Vagina (tissue), 2 donors: ENCODE results near the gene NRP2. TPM values are rescaled to one million over a fixed set of nuclear protein-coding genes. Genes with fewer than 3 reads are reported as not detected.
A peak's percentile ranks its signal among the peaks of the same experiment; 100 is the strongest.

Experiments used
- DNase-seq, 2 donors: peaks; one replicate each; pipeline ENCODE4 v3.0.0-alpha.2; 2017; ENCODE audit errors: extremely low spot score in 2 of 2
- H3K27ac ChIP-seq: fragments of 200-600 bp; sonication (generic); one replicate; pipeline ENCODE4 v1.5.1; 2019
- H3K27me3 ChIP-seq: fragments of 200-600 bp; sonication (generic); one replicate; pipeline ENCODE4 v1.5.1; 2019
- H3K36me3 ChIP-seq, 2 donors: fragments of 200-600 bp; sonication (generic); one replicate each; pipeline ENCODE4 v1.5.1; 2017 to 2019
- H3K4me1 ChIP-seq: fragments of 200-600 bp; sonication (generic); one replicate; pipeline ENCODE4 v1.5.1; 2019
- H3K4me3 ChIP-seq, 2 donors: fragments of 200-600 bp; sonication (generic); 1 replicate in 1 of 2; 2 replicates in 1 of 2; pipeline ENCODE4 v1.5.1; 2016 to 2019
- H3K9me3 ChIP-seq: fragments of 200-600 bp; sonication (generic); one replicate; pipeline ENCODE4 v1.5.1; 2019
- CTCF ChIP-seq, 3 experiments: fragments of 450-650 bp in 2 of 3; fragments of 200-600 bp in 1 of 3; sonication (generic) in 1 of 3; IDR thresholded peaks; one replicate each; pipeline ENCODE4 v1.5.1; 2017 to 2019; ENCODE audit warnings: antibody characterized with exemption in 3 of 3, mild to moderate bottlenecking in 2 of 3, moderate library complexity in 2 of 3
- POLR2A ChIP-seq, 2 donors: fragments of 450-650 bp; IDR thresholded peaks; one replicate each; pipeline ENCODE4 v1.6.1; 2017; ENCODE audit warnings: antibody characterized with exemption in 2 of 2, mild to moderate bottlenecking in 2 of 2, moderate library complexity in 2 of 2
- POLR2AphosphoS5 ChIP-seq, 2 donors: sonication (generic); formaldehyde crosslinking; IDR thresholded peaks; one replicate each; pipeline ENCODE4 v1.9.0; 2017; ENCODE audit warnings: antibody characterized with exemption in 2 of 2, mild to moderate bottlenecking in 2 of 2, low read depth in 1 of 2; ENCODE audit not compliant: insufficient read depth in 1 of 2
- intact Hi-C: fragments of 100-400 bp; cut with DNase I; formaldehyde crosslinking; loops from one replicate; pipeline ENCODE4 v1.15.1; 2023
- total RNA-seq: library from RNA; depleted of rRNA; stranded (reverse); fragments of >200 nt; gene quantifications from one replicate; pipeline ENCODE4 v1.2.3, GENCODE V29; 2016

NRP2 gene
- total RNA-seq, 1 donor from 2014 or later = 65.6 TPM

GRCh38 chr2:205688417-205689200, 6.3 kb downstream of the NRP2 start:
- intact Hi-C loops = loop anchor here (10.0 kb wide), 1 partner anchor 1364 kb away; no protein-coding TSS in a partner anchor
- peak in 1 of 2 donors; percentile 58 for DNase-seq
- TF ChIP-seq POLR2AphosphoS5 (IDR thresholded peaks at IDR 0.05; ENCODE audit: insufficient read depth in 1 of 2, low read depth in 1 of 2) (no peak), POLR2A (IDR thresholded peaks at IDR 0.05) (no peak), CTCF (IDR thresholded peaks at IDR 0.05) (no peak)
- Histone ChIP-seq H3K27me3 (no peaks in the 10 kb centered on the region), H3K36me3 (no peaks in the 10 kb centered on the region), H3K27ac (peak overlapping the region; percentile 25), H3K4me3 (no peak overlapping the region), H3K9me3 (no peaks in the 10 kb centered on the region), H3K4me1 (peaks cover 54% of the 10 kb centered on the region)

- no peak for TF ChIP-seq CTCF (IDR thresholded peaks at IDR 0.05)
- TF ChIP-seq POLR2A (IDR thresholded peaks at IDR 0.05) = no peak
- TF ChIP-seq POLR2AphosphoS5 (IDR thresholded peaks at IDR 0.05; ENCODE audit: insufficient read depth in 1 of 2, low read depth in 1 of 2) = no peak
- DNase-seq = no peak
- H3K4me3 ChIP-seq = no peak overlapping the region
- intact Hi-C loops = loop anchor here (10.0 kb wide), 1 partner anchor 1365 kb away; no protein-coding TSS in a partner anchor
- H3K27me3 ChIP-seq = no peaks in the 10 kb centered on the region
- no peaks in the 10 kb centered on the region for H3K9me3 ChIP-seq
- peaks cover 43% of the 10 kb centered on the region for H3K4me1 ChIP-seq
- H3K27ac ChIP-seq = no peak overlapping the region
- H3K36me3 ChIP-seq = no peaks in the 10 kb centered on the region
Measured at GRCh38 chr2:205689820-205690219, 7.5 kb downstream of the NRP2 start.

GRCh38 chr2:205692104-205692503, 9.8 kb downstream of the NRP2 start:
- no peaks in the 10 kb centered on the region for H3K27me3 ChIP-seq
- peaks cover 28% of the 10 kb centered on the region for H3K4me1 ChIP-seq
- no peak overlapping the region for H3K4me3 ChIP-seq
- H3K36me3 ChIP-seq = no peaks in the 10 kb centered on the region
- peak in 1 of 2 donors; percentile 68 for TF ChIP-seq POLR2AphosphoS5 (IDR thresholded peaks at IDR 0.05; ENCODE audit: insufficient read depth in 1 of 2, low read depth in 1 of 2)
- no peak for TF ChIP-seq POLR2A (IDR thresholded peaks at IDR 0.05)
- no peak for TF ChIP-seq CTCF (IDR thresholded peaks at IDR 0.05)
- no peak for DNase-seq
- H3K9me3 ChIP-seq = no peaks in the 10 kb centered on the region
- H3K27ac ChIP-seq = peak overlapping the region; percentile 51
- intact Hi-C loops = no loop called here

GRCh38 chr2:205694256-205694655, 12.0 kb downstream of the NRP2 start:
- H3K4me1 ChIP-seq = peaks cover 16% of the 10 kb centered on the region
- no peak for TF ChIP-seq CTCF (IDR thresholded peaks at IDR 0.05)
- peak in 1 of 2 donors; percentile 32 for DNase-seq
- intact Hi-C loops = no loop called here
- no peaks in the 10 kb centered on the region for H3K9me3 ChIP-seq
- H3K4me3 ChIP-seq = no peak overlapping the region
- H3K27ac ChIP-seq = no peak overlapping the region
- H3K27me3 ChIP-seq = no peaks in the 10 kb centered on the region
- H3K36me3 ChIP-seq = no peaks in the 10 kb centered on the region

- intact Hi-C loops = no loop called here
- H3K4me3 ChIP-seq = no peak overlapping the region
- peaks cover 21% of the 10 kb centered on the region for H3K4me1 ChIP-seq
- no peaks in the 10 kb centered on the region for H3K9me3 ChIP-seq
- no peak for DNase-seq
- no peak for TF ChIP-seq POLR2AphosphoS5 (IDR thresholded peaks at IDR 0.05; ENCODE audit: insufficient read depth in 1 of 2, low read depth in 1 of 2)
- no peak for TF ChIP-seq POLR2A (IDR thresholded peaks at IDR 0.05)
- TF ChIP-seq CTCF (IDR thresholded peaks at IDR 0.05) = no peak
- H3K36me3 ChIP-seq = no peaks in the 10 kb centered on the region
- H3K27me3 ChIP-seq = no peaks in the 10 kb centered on the region
- H3K27ac ChIP-seq = peak overlapping the region; percentile 32
Measured at GRCh38 chr2:205695460-205695991, 13.2 kb downstream of the NRP2 start.
